HEK293 (cell line): ENCODE results near the gene TMEM184A.

ENCODE experiments used
- BCL11A ChIP-seq: fragments of 450-650 bp; formaldehyde crosslinking; IDR thresholded peaks from 2 replicates; pipeline ENCODE4 v1.5.1; 2016; ENCODE audit warnings: low read depth, missing biosample characterization, missing genetic modification characterization
- EGR2 ChIP-seq: fragments of 450-650 bp; formaldehyde crosslinking; IDR thresholded peaks from 2 replicates; pipeline ENCODE4 v1.5.1; 2016; ENCODE audit warnings: low read depth, missing biosample characterization, missing genetic modification characterization
- KLF8 ChIP-seq: fragments of 450-650 bp; formaldehyde crosslinking; IDR thresholded peaks from 2 replicates; pipeline ENCODE4 v1.5.1; 2016; ENCODE audit warnings: missing biosample characterization, missing genetic modification characterization
- MEIS1 ChIP-seq: sonication (generic); formaldehyde crosslinking; IDR thresholded peaks from 2 replicates; pipeline ENCODE4 v1.8.1; 2022; ENCODE audit warnings: missing genetic modification reagents, mild to moderate bottlenecking, borderline replicate concordance
- PRDM10 ChIP-seq: fragments of 450-650 bp; formaldehyde crosslinking; IDR thresholded peaks from 2 replicates; pipeline ENCODE4 v1.5.1; 2016; ENCODE audit warnings: missing biosample characterization, missing genetic modification characterization
- SCRT2 ChIP-seq: fragments of 450-650 bp; formaldehyde crosslinking; IDR thresholded peaks from 2 replicates; pipeline ENCODE4 v1.5.1; 2016; ENCODE audit warnings: missing biosample characterization, missing genetic modification characterization
- SP2 ChIP-seq: fragments of 450-650 bp; formaldehyde crosslinking; IDR thresholded peaks from 2 replicates; pipeline ENCODE4 v1.5.1; 2016; ENCODE audit warnings: missing biosample characterization, missing genetic modification characterization
- YY1 ChIP-seq: fragments of 450-650 bp; formaldehyde crosslinking; IDR thresholded peaks from 2 replicates; pipeline ENCODE4 v1.5.1; 2018; ENCODE audit warnings: missing biosample characterization, missing genetic modification characterization
- ZBTB6 ChIP-seq: fragments of 450-650 bp; formaldehyde crosslinking; IDR thresholded peaks from 2 replicates; pipeline ENCODE4 v1.5.1; 2017; ENCODE audit warnings: missing biosample characterization, missing genetic modification characterization
- ZFP3 ChIP-seq: fragments of 450-650 bp; formaldehyde crosslinking; IDR thresholded peaks from 2 replicates; pipeline ENCODE4 v1.5.1; 2016; ENCODE audit warnings: low read depth, missing biosample characterization, missing genetic modification characterization
- ZFP37 ChIP-seq: fragments of 450-650 bp; formaldehyde crosslinking; IDR thresholded peaks from 2 replicates; pipeline ENCODE4 v1.5.1; 2016; ENCODE audit warnings: missing biosample characterization, missing genetic modification characterization
- ZNF121 ChIP-seq: fragments of 450-650 bp; formaldehyde crosslinking; IDR thresholded peaks from 2 replicates; pipeline ENCODE4 v1.5.1; 2016; ENCODE audit warnings: missing biosample characterization, missing genetic modification characterization
- ZNF146 ChIP-seq: fragments of 450-650 bp; formaldehyde crosslinking; IDR thresholded peaks from 2 replicates; pipeline ENCODE4 v1.5.1; 2016; ENCODE audit warnings: missing biosample characterization, missing genetic modification characterization
- ZNF155 ChIP-seq: fragments of 450-650 bp; formaldehyde crosslinking; IDR thresholded peaks from 2 replicates; pipeline ENCODE4 v1.5.1; 2016; ENCODE audit warnings: missing biosample characterization, missing genetic modification characterization
- ZNF18 ChIP-seq: fragments of 450-650 bp; formaldehyde crosslinking; IDR thresholded peaks from 2 replicates; pipeline ENCODE4 v1.5.1; 2016; ENCODE audit warnings: missing biosample characterization, missing genetic modification characterization
- ZNF24 ChIP-seq: fragments of 450-650 bp; formaldehyde crosslinking; IDR thresholded peaks from 2 replicates; pipeline ENCODE4 v1.5.1; 2016; ENCODE audit warnings: missing biosample characterization, missing genetic modification characterization
- ZNF266 ChIP-seq: fragments of 450-650 bp; formaldehyde crosslinking; IDR thresholded peaks from 2 replicates; pipeline ENCODE4 v1.5.1; 2016; ENCODE audit warnings: missing biosample characterization, missing genetic modification characterization, low read depth
- ZNF280C ChIP-seq: fragments of 450-650 bp; formaldehyde crosslinking; IDR thresholded peaks from 2 replicates; pipeline ENCODE4 v1.5.1; 2016; ENCODE audit warnings: missing biosample characterization, missing genetic modification characterization
- ZNF311 ChIP-seq: fragments of 450-650 bp; formaldehyde crosslinking; IDR thresholded peaks from 2 replicates; pipeline ENCODE4 v1.5.1; 2017; ENCODE audit warnings: missing biosample characterization, missing genetic modification characterization, borderline replicate concordance
- ZNF341 ChIP-seq: fragments of 450-650 bp; formaldehyde crosslinking; IDR thresholded peaks from 2 replicates; pipeline ENCODE4; 2016; ENCODE audit warnings: low read depth, missing biosample characterization, missing genetic modification characterization
- ZNF391 ChIP-seq: fragments of 450-650 bp; formaldehyde crosslinking; IDR thresholded peaks from 2 replicates; pipeline ENCODE4 v1.5.1; 2016; ENCODE audit warnings: low read depth, missing biosample characterization, missing genetic modification characterization, borderline replicate concordance
- ZNF398 ChIP-seq: fragments of 450-650 bp; formaldehyde crosslinking; IDR thresholded peaks from 2 replicates; pipeline ENCODE4 v1.5.1; 2017; ENCODE audit warnings: missing biosample characterization, missing genetic modification characterization
- ZNF501 ChIP-seq: fragments of 450-650 bp; formaldehyde crosslinking; IDR thresholded peaks from 2 replicates; pipeline ENCODE4 v1.5.1; 2016; ENCODE audit warnings: missing biosample characterization, missing genetic modification characterization
- ZNF549 ChIP-seq: fragments of 450-650 bp; IDR thresholded peaks from 2 replicates; pipeline ENCODE4 v1.5.1; 2018; ENCODE audit warnings: missing biosample characterization, missing genetic modification characterization, mild to moderate bottlenecking, inconsistent platforms, moderate library complexity
- ZNF561 ChIP-seq: fragments of 450-650 bp; IDR thresholded peaks from 2 replicates; pipeline ENCODE4 v1.5.1; 2018; ENCODE audit warnings: missing biosample characterization, missing genetic modification characterization, borderline replicate concordance
- ZNF596 ChIP-seq: fragments of 450-650 bp; IDR thresholded peaks from 2 replicates; pipeline ENCODE4 v1.5.0; 2018; ENCODE audit warnings: missing biosample characterization, mild to moderate bottlenecking, missing genetic modification characterization, moderate library complexity
- ZNF610 ChIP-seq: fragments of 450-650 bp; formaldehyde crosslinking; IDR thresholded peaks from 2 replicates; pipeline ENCODE4 v1.5.1; 2016; ENCODE audit warnings: missing biosample characterization, missing genetic modification characterization, borderline replicate concordance
- ZNF701 ChIP-seq: fragments of 450-650 bp; formaldehyde crosslinking; IDR thresholded peaks from 2 replicates; pipeline ENCODE4 v1.5.1; 2016; ENCODE audit warnings: missing biosample characterization, missing genetic modification characterization
- ZNF707 ChIP-seq: fragments of 450-650 bp; formaldehyde crosslinking; IDR thresholded peaks from 2 replicates; pipeline ENCODE4 v1.5.1; 2016; ENCODE audit warnings: missing biosample characterization, missing genetic modification characterization
- ZNF768 ChIP-seq: fragments of 450-650 bp; formaldehyde crosslinking; IDR thresholded peaks from 2 replicates; pipeline ENCODE4 v1.5.1; 2018; ENCODE audit warnings: missing biosample characterization, mild to moderate bottlenecking, missing genetic modification characterization
- ZSCAN30 ChIP-seq: fragments of 450-650 bp; IDR thresholded peaks from 2 replicates; pipeline ENCODE4 v1.5.1; 2018; ENCODE audit warnings: missing biosample characterization, mild to moderate bottlenecking, missing genetic modification characterization, moderate library complexity

TMEM184A gene

GRCh38 chr7:1520539-1521234 is 35.3 kb downstream of the TMEM184A start (continued):
- TF ChIP-seq ZBTB6 (tag by site-specific recombination) = no peak
- no peak for TF ChIP-seq ZSCAN30 (tag by site-specific recombination)
- no peak for TF ChIP-seq ZFP37 (tag by site-specific recombination)
- no peak for TF ChIP-seq ZFP3
- TF ChIP-seq YY1 = no peak
- TF ChIP-seq ZNF768 (tag by site-specific recombination) = no peak
- no peak for TF ChIP-seq ZNF596 (tag by site-specific recombination)
- no peak for TF ChIP-seq SCRT2
- TF ChIP-seq ZNF18 (tag by site-specific recombination) = no peak
- no peak for TF ChIP-seq ZNF549
- no peak for TF ChIP-seq ZNF341 (tag by site-specific recombination)
- TF ChIP-seq KLF8 (tag by site-specific recombination) = peak; percentile 34; the same call in 1 of the 2 replicates
- no peak for TF ChIP-seq ZNF391 (tag by site-specific recombination)
- no peak for TF ChIP-seq ZNF311 (tag by site-specific recombination)
- no peak for TF ChIP-seq ZNF266 (tag by site-specific recombination)
- TF ChIP-seq ZNF701 (tag by site-specific recombination) = no peak
- no peak for TF ChIP-seq MEIS1
- TF ChIP-seq ZNF24 (tag by site-specific recombination) = no peak
- 0 out of 2 replicates have a peak, but pooled peaks have one; percentile 15 for TF ChIP-seq SP2 (tag by site-specific recombination)
- no peak for TF ChIP-seq ZNF561 (tag by site-specific recombination)
- TF ChIP-seq ZNF398 (tag by site-specific recombination) = peak; percentile 11; the same call in 1 of the 2 replicates
- no peak for TF ChIP-seq ZNF146 (tag by site-specific recombination)
- TF ChIP-seq ZNF121 = no peak
- no peak for TF ChIP-seq ZNF610 (tag by site-specific recombination)
- no peak for TF ChIP-seq BCL11A (tag by site-specific recombination)
- TF ChIP-seq ZNF155 (tag by site-specific recombination) = no peak
- no peak for TF ChIP-seq ZNF280C
- TF ChIP-seq PRDM10 (tag by site-specific recombination) = peak; percentile 61
- TF ChIP-seq ZNF501 (tag by site-specific recombination) = no peak
- no peak for TF ChIP-seq EGR2 (tag by site-specific recombination)
- no peak for TF ChIP-seq ZNF707
